GM19099 (cell line): ENCODE data around the gene LSM4.

Source experiments
- POLR2A ChIP-seq: IDR thresholded peaks from 3 replicates; pipeline ENCODE4 v1.6.1; 2011; ENCODE audit warnings: low read depth; ENCODE audit not compliant: insufficient read length; ENCODE audit errors: extremely low read depth

Gene LSM4

GRCh38 chr19:18322318-18322758, 538 bp downstream of the LSM4 start:
- no peak for TF ChIP-seq POLR2A

- TF ChIP-seq POLR2A: no peak
Observed at GRCh38 chr19:18321734-18322102, 1.2 kb downstream of the LSM4 start.

GRCh38 chr19:18320865-18321733, 1.8 kb downstream of the LSM4 start:
- TF ChIP-seq POLR2A: no peak

- TF ChIP-seq POLR2A: no peak
Observed at GRCh38 chr19:18319591-18320135, 3.2 kb downstream of the LSM4 start.

GRCh38 chr19:18317961-18318800, 4.7 kb downstream of the LSM4 start:
- TF ChIP-seq POLR2A: no peak

- no peak for TF ChIP-seq POLR2A
Observed at GRCh38 chr19:18313398-18313797, 9.5 kb downstream of the LSM4 start.

GRCh38 chr19:18312092-18312534, 10.8 kb downstream of the LSM4 start:
- no peak for TF ChIP-seq POLR2A

- peak; percentile 16 for TF ChIP-seq POLR2A
Observed at GRCh38 chr19:18311502-18312091, 11.3 kb downstream of the LSM4 start.

- no peak for TF ChIP-seq POLR2A
Observed at GRCh38 chr19:18310966-18311365, 11.9 kb downstream of the LSM4 start.

GRCh38 chr19:18310118-18310909, 12.6 kb downstream of the LSM4 start:
- peak; percentile 44 for TF ChIP-seq POLR2A

GRCh38 chr19:18309525-18310064, 13.3 kb downstream of the LSM4 start:
- TF ChIP-seq POLR2A: no peak

- no peak for TF ChIP-seq POLR2A
Observed at GRCh38 chr19:18308948-18309325, 13.9 kb downstream of the LSM4 start.

GRCh38 chr19:18308051-18308947, 14.6 kb downstream of the LSM4 start:
- peak; percentile 15 for TF ChIP-seq POLR2A
